Endothelial cell of umbilical vein (primary cell): ENCODE data around the gene CROCC2. TPM values are rescaled to one million over a fixed set of nuclear protein-coding genes. Genes with fewer than 3 reads are reported as not detected.
A peak's percentile ranks its signal among the peaks of the same experiment; 100 is the strongest.

ENCODE experiments used
- BruUV-seq: library from RNA; stranded (reverse); fragments of 400-500 nt; replicated peaks from 2 replicates; lab custom pipeline; 2021; lab: Mats Ljungman, UMichigan
- CTCF ChIA-PET: fragments of 300-600, 350-600 bp; sonication (Branson Sonifier 250); formaldehyde crosslinking; loops from one replicate; lab custom pipeline; 2021; ENCODE audit warnings: antibody characterized with exemption, inconsistent platforms; lab: Charles Lee
- POLR2A ChIA-PET: fragments of 300-600, 350-600 bp; sonication (Branson Sonifier 250); formaldehyde crosslinking; loops from one replicate; lab custom pipeline; 2021; ENCODE audit warnings: antibody characterized with exemption, inconsistent platforms; lab: Charles Lee
- DNase-seq: peaks from one replicate; pipeline ENCODE4 v3.0.0-alpha.2; 2011; ENCODE audit warnings: low read depth, low spot score
- FAIRE-seq: peaks from 2 replicates; lab custom pipeline; 2011; peaks lifted over from hg19 to GRCh38; lab: Jason Lieb, UNC
- H2AFZ ChIP-seq: 2 replicates; pipeline ENCODE4 v1.6.0; 2012; ENCODE audit warnings: low read depth, low read length, control low read depth, inconsistent platforms
- H3K27ac ChIP-seq: 2 replicates; pipeline ENCODE4 v1.5.1; 2011; ENCODE audit warnings: low read depth, mild to moderate bottlenecking, control low read depth, low read length, moderate library complexity; ENCODE audit not compliant: insufficient read depth
- H3K27me3 ChIP-seq, 2 experiments: 2 replicates each; pipeline versions ENCODE4 v1.6.0 to v1.6.1; 2011; ENCODE audit warnings: low read length in 2 of 2, mixed read lengths in 1 of 2; ENCODE audit not compliant: control insufficient read depth in 2 of 2, insufficient read depth in 2 of 2
- H3K36me3 ChIP-seq, 2 experiments: 2 replicates in 1 of 2; 3 replicates in 1 of 2; pipeline ENCODE4 v1.5.1; 2011; ENCODE audit warnings: low read length in 2 of 2, mild to moderate bottlenecking in 1 of 2, moderate library complexity in 1 of 2; ENCODE audit not compliant: control insufficient read depth in 2 of 2, insufficient read depth in 2 of 2; ENCODE audit errors: extremely low read depth in 1 of 2
- H3K4me1 ChIP-seq: 3 replicates; pipeline ENCODE4 v1.5.1; 2011; ENCODE audit warnings: mild to moderate bottlenecking, low read length; ENCODE audit not compliant: control insufficient read depth, insufficient read depth; ENCODE audit errors: extremely low read depth
- H3K4me2 ChIP-seq: 2 replicates; pipeline ENCODE4 v1.6.1; 2011; ENCODE audit warnings: low read length, control low read depth, mixed read lengths; ENCODE audit not compliant: insufficient read depth
- H3K4me3 ChIP-seq, 3 experiments: fragments of 200-600 bp in 1 of 3; sonication (generic), shearing (Covaris generic) in 1 of 3; replicated peaks in 1 of 3; 2 replicates each; pipeline ENCODE4 v1.5.1; 2011 to 2016; ENCODE audit warnings: control low read depth in 3 of 3, low read length in 3 of 3, mild to moderate bottlenecking in 2 of 3, inconsistent platforms in 1 of 3, low read depth in 1 of 3, moderate library complexity in 1 of 3; ENCODE audit not compliant: insufficient read depth in 1 of 3
- H3K79me2 ChIP-seq: 2 replicates; pipeline ENCODE4 v1.6.0; 2012; ENCODE audit warnings: low read length, inconsistent platforms; ENCODE audit not compliant: control insufficient read depth, insufficient read depth
- H3K9ac ChIP-seq: replicated peaks from 2 replicates; pipeline ENCODE3; 2011; ENCODE audit warnings: low read length, control low read depth; ENCODE audit not compliant: insufficient read depth; ENCODE audit errors: extremely low read depth
- H3K9me1 ChIP-seq: replicated peaks from 3 replicates; pipeline ENCODE4 v1.6.0; 2011; ENCODE audit warnings: mild to moderate bottlenecking, low read length; ENCODE audit not compliant: control insufficient read depth, insufficient read depth; ENCODE audit errors: extremely low read depth
- H3K9me3 ChIP-seq: replicated peaks from 2 replicates; pipeline ENCODE4 v1.5.1; 2012; ENCODE audit warnings: low read length, inconsistent platforms; ENCODE audit not compliant: control insufficient read depth, insufficient read depth
- H4K20me1 ChIP-seq: replicated peaks from 2 replicates; pipeline ENCODE3; 2011; ENCODE audit warnings: mild to moderate bottlenecking, low read length; ENCODE audit not compliant: control insufficient read depth, insufficient read depth; ENCODE audit errors: extremely low read depth
- FOS ChIP-seq: IDR thresholded peaks from 2 replicates; pipeline ENCODE4 v1.6.1; 2011; ENCODE audit warnings: mild to moderate bottlenecking, low read length, moderate library complexity, borderline replicate concordance; ENCODE audit not compliant: insufficient read depth
- JUN ChIP-seq: IDR thresholded peaks from 2 replicates; pipeline ENCODE4 v1.6.1; 2011; ENCODE audit warnings: borderline replicate concordance, low read depth; ENCODE audit not compliant: insufficient read length, insufficient read depth
- POLR2A ChIP-seq: IDR thresholded peaks from 2 replicates; pipeline ENCODE4 v1.6.1; 2012; ENCODE audit warnings: low read depth, mild to moderate bottlenecking, control low read depth, low read length
- POLR2AphosphoS5 ChIP-seq: IDR thresholded peaks from 2 replicates; pipeline ENCODE4 v1.6.1; 2012; ENCODE audit warnings: low read depth, mild to moderate bottlenecking, control low read depth, low read length, moderate library complexity; ENCODE audit not compliant: insufficient read depth
- dilution Hi-C: fragments of 300-500 bp; cut with MboI; formaldehyde crosslinking; loops from one replicate; pipeline ENCODE4 v1.15.0; 2019; ENCODE audit warnings: low sequenced_read_pairs; ENCODE audit not compliant: extremely low pct_ligation_motif_present
- intact Hi-C: fragments of 100-400 bp; cut with micrococcal nuclease; formaldehyde crosslinking; loops from one replicate; pipeline ENCODE4 v1.10.0; 2022
- polyA plus RNA-seq, 4 experiments: library from polyadenylated mRNA; depleted of rRNA in 3 of 4; stranded (reverse) in 3 of 4; unstranded in 1 of 4; fragments of >200 nt; gene quantifications; 2 replicates each; pipeline versions ENCODE4 v1.2.1 to v1.2.3, GENCODE V29; 2011 to 2012; ENCODE audit warnings: missing spikeins in 1 of 4
- total RNA-seq: library from RNA; stranded (reverse); gene quantifications from 2 replicates; pipeline ENCODE4 v1.2.3, GENCODE V29; 2021
- TF ChIP-seq, protein P1 (sequence below), 2 donors: IDR thresholded peaks; 1 replicate in 1 of 2; 2 replicates in 1 of 2; pipeline ENCODE4 v1.5.1; 2011; ENCODE audit warnings: low read length in 2 of 2, mild to moderate bottlenecking in 2 of 2, moderate library complexity in 2 of 2, control low read depth in 1 of 2, inconsistent platforms in 1 of 2, low read depth in 1 of 2; ENCODE audit not compliant: insufficient read depth in 1 of 2; ENCODE audit errors: extremely low read depth in 1 of 2

Gene CROCC2
- total and polyA plus RNA-seq, 2 donors (not counting 3 experiments of a cell fraction or from before 2014, with no cell fraction given) = not detected

DNA sequence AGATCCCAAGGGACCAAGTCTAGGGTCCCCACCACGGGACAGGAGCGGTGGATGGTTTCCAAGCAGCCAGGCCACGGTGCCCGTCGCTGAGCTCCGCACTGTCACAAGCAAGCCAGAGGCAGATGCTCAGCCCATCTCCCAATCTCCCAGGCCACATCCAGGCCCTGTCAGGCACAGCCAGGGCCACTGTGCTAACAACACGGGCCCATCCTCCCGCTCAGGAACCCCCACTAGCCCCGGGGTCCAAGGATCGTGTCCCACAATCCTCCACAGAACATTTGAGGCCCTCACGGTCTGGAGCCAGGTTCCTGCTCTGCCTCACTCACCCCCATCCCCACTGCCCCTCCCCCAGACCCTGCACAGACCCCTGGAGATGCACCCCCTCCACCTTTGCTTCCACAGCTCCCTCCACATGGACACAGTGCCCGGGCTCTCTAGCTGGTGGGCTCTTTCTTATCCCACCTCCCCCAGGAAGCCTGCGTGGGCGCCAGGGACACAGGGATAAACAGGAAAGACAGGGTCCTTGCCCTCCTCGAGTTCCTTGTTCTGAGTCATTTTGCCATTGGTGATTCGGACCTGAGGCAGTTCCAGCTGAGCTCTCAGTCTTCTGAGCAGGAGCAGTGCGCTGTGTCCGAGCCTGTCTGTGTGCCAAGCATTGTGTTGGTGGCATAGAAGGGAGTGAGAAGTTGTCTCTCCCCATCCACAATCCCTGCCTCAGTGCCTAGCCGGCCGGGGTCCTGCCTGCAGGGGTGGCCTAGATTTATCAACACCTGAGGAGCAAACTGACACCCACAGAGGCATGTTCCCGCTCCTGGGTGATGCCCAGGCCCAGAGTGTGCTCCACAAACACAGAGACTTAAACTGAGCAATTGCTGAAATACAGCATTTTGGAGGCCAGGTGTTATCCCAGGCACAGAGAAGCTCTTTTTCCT is 7.0 kb downstream of the CROCC2 start:
- Histone ChIP-seq H3K9me3 (no peaks in the 10 kb centered on the region), H3K4me1 (peaks cover 15% of the 10 kb centered on the region), H4K20me1 (no peaks in the 10 kb centered on the region), H3K36me3 (no peaks in the 10 kb centered on the region), H3K9me1 (no peaks in the 10 kb centered on the region), H3K4me3 (no peak overlapping the region), H2AFZ (peak overlapping the region; percentile 50), H3K79me2 (no peaks in the 10 kb centered on the region), H3K27ac (peak overlapping the region; percentile 24), H3K9ac (no peak overlapping the region), H3K27me3 (no peaks in the 10 kb centered on the region), H3K4me2 (peak overlapping the region; percentile 9)
- CTCF ChIA-PET = interaction anchor here (1.0 to 3.8 kb wide), 19 partner anchors 8 to 316 kb away, joined by 3 to 40 read pairs (median 6); partner anchors contain the start of genes CROCC2 and MAB21L4
- TF ChIP-seq FOS (peak; percentile 23), POLR2AphosphoS5 (no peak)
- POLR2A ChIA-PET = interaction anchor here (1.5 kb wide), 1 partner anchor 15 kb away, joined by 8 read pairs; no protein-coding TSS in a partner anchor
- FAIRE-seq = no peak
- dilution Hi-C loops = no loop called here
- DNase-seq = peak; percentile 60
- intact Hi-C loops = loop anchor here (2.0 to 10.0 kb wide), 3 partner anchors 162 to 311 kb away; no protein-coding TSS in a partner anchor
- no TSS peak for BruUV-seq

DNA sequence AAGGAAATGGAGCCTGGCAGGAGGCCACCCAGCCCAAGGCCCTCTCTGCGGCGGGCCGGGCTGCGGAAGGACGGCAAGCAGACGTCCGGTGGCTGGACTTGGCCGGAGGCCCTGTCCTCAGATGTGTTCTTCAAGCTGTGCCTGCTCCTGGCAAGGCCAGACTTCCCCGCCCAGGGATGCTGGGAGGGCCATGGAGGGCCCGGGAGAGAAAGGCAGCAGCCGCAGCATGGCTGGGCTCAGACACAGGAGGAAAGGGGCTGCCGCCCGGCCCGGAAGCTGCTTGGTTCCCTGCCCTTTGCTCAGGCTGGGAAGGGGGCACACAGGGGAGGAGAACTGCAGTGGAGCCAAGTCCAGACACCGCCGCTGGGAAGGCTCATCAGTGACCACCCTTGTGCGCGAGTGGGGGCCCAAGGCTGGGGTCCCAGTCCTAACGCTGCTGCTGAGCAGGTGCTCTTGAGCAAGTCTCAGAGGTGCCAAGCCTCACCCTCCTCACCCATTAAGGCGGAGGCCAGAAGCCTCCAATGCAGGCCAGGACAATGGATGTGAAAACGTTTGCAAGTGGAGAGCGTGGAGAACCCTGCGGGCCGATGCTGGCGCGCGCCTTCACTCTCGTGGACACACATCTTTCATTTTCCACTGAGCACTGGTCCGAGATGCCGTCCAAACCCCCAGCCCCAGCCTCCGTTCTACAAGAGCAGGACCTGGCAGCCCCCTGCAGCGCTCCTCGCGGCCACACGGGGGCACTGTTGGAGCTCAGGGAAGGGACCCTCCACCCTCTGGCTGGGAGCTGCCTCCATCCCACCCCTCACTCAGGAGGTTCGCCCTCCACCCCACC is 7.9 kb downstream of the CROCC2 start:
- Histone ChIP-seq H3K4me1 (peaks cover 15% of the 10 kb centered on the region), H4K20me1 (no peaks in the 10 kb centered on the region), H3K27ac (peak overlapping the region; percentile 24), H3K9ac (no peak overlapping the region), H3K9me1 (no peaks in the 10 kb centered on the region), H3K4me2 (peak overlapping the region; percentile 9), H2AFZ (peak overlapping the region; percentile 50), H3K79me2 (no peaks in the 10 kb centered on the region), H3K27me3 (no peaks in the 10 kb centered on the region), H3K36me3 (no peaks in the 10 kb centered on the region), H3K4me3 (no peak overlapping the region), H3K9me3 (no peaks in the 10 kb centered on the region)
- dilution Hi-C loops (no loop called here), intact Hi-C loops (loop anchor here (1.0 to 10.0 kb wide), 9 partner anchors 16 to 312 kb away; partner anchors contain the start of gene PPP1R7)
- DNase-seq (peak; percentile 78), FAIRE-seq (peak; percentile 98)
- TF ChIP-seq POLR2A = no peak
- TF ChIP-seq JUN = no peak
- TF ChIP-seq, protein P1, sequence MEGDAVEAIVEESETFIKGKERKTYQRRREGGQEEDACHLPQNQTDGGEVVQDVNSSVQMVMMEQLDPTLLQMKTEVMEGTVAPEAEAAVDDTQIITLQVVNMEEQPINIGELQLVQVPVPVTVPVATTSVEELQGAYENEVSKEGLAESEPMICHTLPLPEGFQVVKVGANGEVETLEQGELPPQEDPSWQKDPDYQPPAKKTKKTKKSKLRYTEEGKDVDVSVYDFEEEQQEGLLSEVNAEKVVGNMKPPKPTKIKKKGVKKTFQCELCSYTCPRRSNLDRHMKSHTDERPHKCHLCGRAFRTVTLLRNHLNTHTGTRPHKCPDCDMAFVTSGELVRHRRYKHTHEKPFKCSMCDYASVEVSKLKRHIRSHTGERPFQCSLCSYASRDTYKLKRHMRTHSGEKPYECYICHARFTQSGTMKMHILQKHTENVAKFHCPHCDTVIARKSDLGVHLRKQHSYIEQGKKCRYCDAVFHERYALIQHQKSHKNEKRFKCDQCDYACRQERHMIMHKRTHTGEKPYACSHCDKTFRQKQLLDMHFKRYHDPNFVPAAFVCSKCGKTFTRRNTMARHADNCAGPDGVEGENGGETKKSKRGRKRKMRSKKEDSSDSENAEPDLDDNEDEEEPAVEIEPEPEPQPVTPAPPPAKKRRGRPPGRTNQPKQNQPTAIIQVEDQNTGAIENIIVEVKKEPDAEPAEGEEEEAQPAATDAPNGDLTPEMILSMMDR (IDR thresholded peaks at IDR 0.05; ENCODE audit: extremely low read depth in 1 of 2, insufficient read depth in 1 of 2, low read depth in 1 of 2, low read length in 2 of 2) = peak; percentile 95 to 96
- POLR2A ChIA-PET = interaction anchor here (1.5 kb wide), 1 partner anchor 16 kb away, joined by 8 read pairs; no protein-coding TSS in a partner anchor
- CTCF ChIA-PET = interaction anchor here (0.6 to 3.8 kb wide), 42 partner anchors 9 to 400 kb away, joined by 3 to 40 read pairs (median 4); partner anchors contain the start of genes CROCC2 and MAB21L4
- no TSS peak for BruUV-seq
